Astrocyte (in vitro differentiated cells and primary cell): ENCODE data around the gene SLC4A1. TPM values are rescaled to one million over a fixed set of nuclear protein-coding genes. Genes with fewer than 3 reads are reported as not detected.

Experiments used
- DNase-seq: peaks from one replicate; pipeline ENCODE4 v3.0.0-alpha.2; 2010; ENCODE audit warnings: low read depth
- FAIRE-seq: peaks from 2 replicates; lab custom pipeline; 2011; peaks lifted over from hg19 to GRCh38; lab: Jason Lieb, UNC
- H2AFZ ChIP-seq: 2 replicates; pipeline ENCODE4 v1.6.0; 2012; ENCODE audit warnings: low read depth, low read length, inconsistent platforms
- H3K27ac ChIP-seq: 2 replicates; pipeline ENCODE4 v1.5.1; 2011; ENCODE audit warnings: low read depth, low read length, inconsistent platforms
- H3K27me3 ChIP-seq: 2 replicates; pipeline ENCODE4 v1.6.0; 2011; ENCODE audit warnings: low read length, inconsistent platforms; ENCODE audit not compliant: insufficient read depth
- H3K36me3 ChIP-seq: 2 replicates; pipeline ENCODE4 v1.5.1; 2011; ENCODE audit warnings: low read length, inconsistent platforms; ENCODE audit not compliant: insufficient read depth
- H3K4me1 ChIP-seq: 2 replicates; pipeline ENCODE4 v1.5.1; 2011; ENCODE audit warnings: low read length, inconsistent platforms; ENCODE audit not compliant: insufficient read depth
- H3K4me2 ChIP-seq: 2 replicates; pipeline ENCODE4 v1.6.0; 2012; ENCODE audit warnings: low read length, inconsistent platforms
- H3K4me3 ChIP-seq: 2 replicates; pipeline ENCODE4 v1.5.1; 2011; ENCODE audit warnings: low read depth, mild to moderate bottlenecking, low read length, inconsistent platforms; ENCODE audit not compliant: insufficient read depth
- H3K79me2 ChIP-seq: 2 replicates; pipeline ENCODE4 v1.6.0; 2012; ENCODE audit warnings: mild to moderate bottlenecking, low read length, inconsistent platforms; ENCODE audit not compliant: insufficient read depth
- H3K9ac ChIP-seq: 2 replicates; pipeline ENCODE4 v1.6.0; 2012; ENCODE audit warnings: mild to moderate bottlenecking, low read length, inconsistent platforms
- H3K9me3 ChIP-seq: 2 replicates; pipeline ENCODE4 v1.5.1; 2012; ENCODE audit warnings: low read depth, mild to moderate bottlenecking, low read length, inconsistent platforms; ENCODE audit not compliant: insufficient read depth
- H4K20me1 ChIP-seq: 2 replicates; pipeline ENCODE4 v1.6.0; 2012; ENCODE audit warnings: low read length, inconsistent platforms; ENCODE audit not compliant: insufficient read depth
- H3K27ac Mint-ChIP-seq: one replicate; pipeline ENCODE4 v1.8.0; 2021; ENCODE audit warnings: mild to moderate bottlenecking, mixed read lengths; ENCODE audit not compliant: unreplicated experiment
- H3K27me3 Mint-ChIP-seq: one replicate; pipeline ENCODE4 v1.8.0; 2021; ENCODE audit warnings: low read depth, mixed read lengths; ENCODE audit not compliant: unreplicated experiment
- H3K36me3 Mint-ChIP-seq: one replicate; pipeline ENCODE4 v1.8.0; 2021; ENCODE audit warnings: low read depth, mixed read lengths; ENCODE audit not compliant: unreplicated experiment
- H3K4me1 Mint-ChIP-seq: one replicate; pipeline ENCODE4 v1.8.0; 2021; ENCODE audit warnings: low read depth, mixed read lengths; ENCODE audit not compliant: unreplicated experiment
- H3K4me3 Mint-ChIP-seq: one replicate; pipeline ENCODE4 v1.8.0; 2021; ENCODE audit warnings: mild to moderate bottlenecking, moderate library complexity, mixed read lengths; ENCODE audit not compliant: unreplicated experiment
- H3K9me3 Mint-ChIP-seq: one replicate; pipeline ENCODE4 v1.8.0; 2021; ENCODE audit warnings: mild to moderate bottlenecking, mixed read lengths; ENCODE audit not compliant: unreplicated experiment
- EZH2 ChIP-seq: IDR thresholded peaks from 2 replicates; pipeline ENCODE4 v1.6.1; 2012; ENCODE audit warnings: mild to moderate bottlenecking, low read length, inconsistent platforms; ENCODE audit not compliant: insufficient read depth
- total RNA-seq: library from RNA; stranded (reverse); gene quantifications from 2 replicates; pipeline ENCODE4 v1.2.1, GENCODE V29; 2021
- TF ChIP-seq, protein P1 (sequence below): IDR thresholded peaks from 2 replicates; pipeline ENCODE4 v1.5.1; 2011; ENCODE audit warnings: low read depth, mild to moderate bottlenecking, inconsistent platforms, low read length, moderate library complexity; ENCODE audit not compliant: insufficient read depth

The SLC4A1 gene
- total RNA-seq, 1 donor from 2014 or later, result not detected

DNA sequence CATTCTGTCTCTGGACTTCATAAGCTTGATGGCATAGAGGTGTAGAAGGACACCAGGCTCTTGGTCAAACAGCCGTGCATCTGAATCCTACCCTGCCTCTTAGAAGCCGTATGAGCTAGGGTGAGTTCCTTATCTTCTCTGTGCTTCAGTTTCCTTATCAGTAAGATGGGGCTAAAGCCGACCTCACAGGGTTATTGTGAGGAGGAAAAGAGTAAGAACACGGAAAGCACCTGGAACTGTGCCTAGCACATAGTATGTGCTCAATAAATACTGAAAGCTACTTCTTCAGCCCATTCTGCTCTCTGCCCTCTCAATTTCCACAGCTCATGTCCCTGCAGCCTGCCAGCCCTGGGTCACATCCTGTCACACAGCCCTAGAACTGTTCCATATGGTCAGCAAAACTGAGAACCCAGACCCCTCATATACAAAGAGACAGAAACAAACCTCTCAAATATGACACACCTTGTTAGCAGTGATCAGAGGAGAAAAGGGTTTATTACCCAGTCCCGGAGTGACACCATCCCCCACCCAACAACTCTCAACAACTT is 31.4 kb downstream of the SLC4A1 start:
- no peak overlapping the region for H3K4me3 Mint-ChIP-seq
- H3K9me3 Mint-ChIP-seq, result no peaks in the 10 kb centered on the region
- FAIRE-seq (no peak), DNase-seq (no peak)
- Histone ChIP-seq H4K20me1 (no peaks in the 10 kb centered on the region), H3K9me3 (no peaks in the 10 kb centered on the region), H3K27me3 (no peaks in the 10 kb centered on the region), H2AFZ (no peak overlapping the region), H3K9ac (no peak overlapping the region), H3K36me3 (no peaks in the 10 kb centered on the region), H3K79me2 (no peaks in the 10 kb centered on the region), H3K4me1 (peaks cover 15% of the 10 kb centered on the region), H3K4me2 (no peak overlapping the region), H3K27ac (no peak overlapping the region), H3K4me3 (no peak overlapping the region)
- peaks cover 10% of the 10 kb centered on the region for H3K4me1 Mint-ChIP-seq
- no peaks in the 10 kb centered on the region for H3K27me3 Mint-ChIP-seq
- H3K27ac Mint-ChIP-seq, result no peak overlapping the region
- TF ChIP-seq, protein P1, sequence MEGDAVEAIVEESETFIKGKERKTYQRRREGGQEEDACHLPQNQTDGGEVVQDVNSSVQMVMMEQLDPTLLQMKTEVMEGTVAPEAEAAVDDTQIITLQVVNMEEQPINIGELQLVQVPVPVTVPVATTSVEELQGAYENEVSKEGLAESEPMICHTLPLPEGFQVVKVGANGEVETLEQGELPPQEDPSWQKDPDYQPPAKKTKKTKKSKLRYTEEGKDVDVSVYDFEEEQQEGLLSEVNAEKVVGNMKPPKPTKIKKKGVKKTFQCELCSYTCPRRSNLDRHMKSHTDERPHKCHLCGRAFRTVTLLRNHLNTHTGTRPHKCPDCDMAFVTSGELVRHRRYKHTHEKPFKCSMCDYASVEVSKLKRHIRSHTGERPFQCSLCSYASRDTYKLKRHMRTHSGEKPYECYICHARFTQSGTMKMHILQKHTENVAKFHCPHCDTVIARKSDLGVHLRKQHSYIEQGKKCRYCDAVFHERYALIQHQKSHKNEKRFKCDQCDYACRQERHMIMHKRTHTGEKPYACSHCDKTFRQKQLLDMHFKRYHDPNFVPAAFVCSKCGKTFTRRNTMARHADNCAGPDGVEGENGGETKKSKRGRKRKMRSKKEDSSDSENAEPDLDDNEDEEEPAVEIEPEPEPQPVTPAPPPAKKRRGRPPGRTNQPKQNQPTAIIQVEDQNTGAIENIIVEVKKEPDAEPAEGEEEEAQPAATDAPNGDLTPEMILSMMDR, result no peak
- no peak for TF ChIP-seq EZH2
- no peaks in the 10 kb centered on the region for H3K36me3 Mint-ChIP-seq

DNA sequence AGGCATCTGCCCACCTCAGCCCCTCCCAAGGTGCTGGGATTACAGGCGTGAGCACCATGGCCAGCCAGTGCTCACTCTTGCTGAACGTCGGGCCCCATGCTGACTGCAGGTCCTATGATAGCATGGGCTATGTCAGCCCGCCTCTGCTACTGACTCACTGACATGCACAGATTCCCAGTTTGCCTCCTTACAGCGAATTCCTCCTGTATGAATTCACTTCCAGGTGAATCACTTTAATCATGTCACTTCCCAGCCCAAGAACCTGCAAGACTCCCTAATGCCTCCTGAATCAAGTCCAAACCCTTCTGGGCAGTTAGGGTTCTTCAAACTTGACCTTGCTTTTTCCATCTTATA is 32.4 kb downstream of the SLC4A1 start:
- no peak overlapping the region for H2AFZ ChIP-seq
- peak overlapping the region; percentile 60 for H3K9ac ChIP-seq
- no peaks in the 10 kb centered on the region for H3K27me3 ChIP-seq
- H3K9me3 ChIP-seq, result no peaks in the 10 kb centered on the region
- Mint-ChIP-seq H3K4me3 (no peak overlapping the region), H3K36me3 (no peaks in the 10 kb centered on the region), H3K9me3 (no peaks in the 10 kb centered on the region), H3K4me1 (peaks cover 10% of the 10 kb centered on the region), H3K27ac (no peak overlapping the region), H3K27me3 (peaks cover 3% of the 10 kb centered on the region)
- FAIRE-seq (no peak), DNase-seq (peak; percentile 81)
- no peaks in the 10 kb centered on the region for H4K20me1 ChIP-seq
- H3K4me1 ChIP-seq, result peaks cover 15% of the 10 kb centered on the region
- peak overlapping the region; percentile 68 for H3K27ac ChIP-seq
- H3K4me3 ChIP-seq, result no peak overlapping the region
- H3K36me3 ChIP-seq, result no peaks in the 10 kb centered on the region
- TF ChIP-seq EZH2, result no peak
- TF ChIP-seq, protein P1, result no peak
- H3K79me2 ChIP-seq, result no peaks in the 10 kb centered on the region
- peak overlapping the region; percentile 73 for H3K4me2 ChIP-seq

- Histone ChIP-seq H4K20me1 (no peaks in the 10 kb centered on the region), H3K4me1 (peaks cover 15% of the 10 kb centered on the region), H3K4me3 (no peak overlapping the region), H3K36me3 (no peaks in the 10 kb centered on the region), H3K27me3 (no peaks in the 10 kb centered on the region), H3K9ac (no peak overlapping the region), H3K4me2 (no peak overlapping the region), H2AFZ (no peak overlapping the region), H3K27ac (no peak overlapping the region), H3K9me3 (no peaks in the 10 kb centered on the region), H3K79me2 (no peaks in the 10 kb centered on the region)
- H3K4me1 Mint-ChIP-seq, result peaks cover 10% of the 10 kb centered on the region
- TF ChIP-seq EZH2, result no peak
- TF ChIP-seq, protein P1, result no peak
- H3K36me3 Mint-ChIP-seq, result no peaks in the 10 kb centered on the region
- DNase-seq, result no peak
- FAIRE-seq, result no peak
- no peak overlapping the region for H3K27ac Mint-ChIP-seq
- no peak overlapping the region for H3K4me3 Mint-ChIP-seq
- peaks cover 4% of the 10 kb centered on the region for H3K9me3 Mint-ChIP-seq
- peaks cover 12% of the 10 kb centered on the region for H3K27me3 Mint-ChIP-seq
Observed at GRCh38 chr17:44233582-44233981, 34.4 kb downstream of the SLC4A1 start.
